Measurements from ENCODE around the gene SLC47A2. TPM values are rescaled to one million over a fixed set of nuclear protein-coding genes. Genes with fewer than 3 reads are reported as not detected.

The SLC47A2 gene
- total and polyA plus RNA-seq, 2 donors (not counting 1 experiment from before 2014, with no cell fraction given), result not detected

GRCh38 chr17:19656851-19657581 is 59.4 kb downstream of the SLC47A2 start:
- H3K9ac ChIP-seq (ENCODE audit: insufficient read depth, low read length), result no peak overlapping the region
- no peak overlapping the region for H2AFZ ChIP-seq (ENCODE audit: low read length)
- H3K4me2 ChIP-seq (ENCODE audit: extremely low read depth, insufficient read depth, low read length), result no peak overlapping the region
- H3K9me3 ChIP-seq (ENCODE audit: control insufficient read depth, insufficient read depth, low read depth, low read length), result no peaks in the 10 kb centered on the region
- DNase-seq (ENCODE audit: low read depth in 2 of 2), result no peak
- H3K27me3 ChIP-seq (ENCODE audit: control insufficient read depth, insufficient read depth, low read length), result no peaks in the 10 kb centered on the region
- no peak overlapping the region for H3K27ac ChIP-seq (ENCODE audit: insufficient read depth, low read length)
- H4K20me1 ChIP-seq (ENCODE audit: control insufficient read depth, extremely low read depth, insufficient read depth, low read length), result no peaks in the 10 kb centered on the region
- H3K4me3 ChIP-seq (replicated peaks in 1 of 4; ENCODE audit: control extremely low read depth in 1 of 4, insufficient read depth in 1 of 4, low read depth in 3 of 4, low read length in 4 of 4), result no peak overlapping the region
- no peaks in the 10 kb centered on the region for H3K36me3 ChIP-seq (ENCODE audit: control insufficient read depth, insufficient read depth, low read length)
- TF ChIP-seq, protein P1, sequence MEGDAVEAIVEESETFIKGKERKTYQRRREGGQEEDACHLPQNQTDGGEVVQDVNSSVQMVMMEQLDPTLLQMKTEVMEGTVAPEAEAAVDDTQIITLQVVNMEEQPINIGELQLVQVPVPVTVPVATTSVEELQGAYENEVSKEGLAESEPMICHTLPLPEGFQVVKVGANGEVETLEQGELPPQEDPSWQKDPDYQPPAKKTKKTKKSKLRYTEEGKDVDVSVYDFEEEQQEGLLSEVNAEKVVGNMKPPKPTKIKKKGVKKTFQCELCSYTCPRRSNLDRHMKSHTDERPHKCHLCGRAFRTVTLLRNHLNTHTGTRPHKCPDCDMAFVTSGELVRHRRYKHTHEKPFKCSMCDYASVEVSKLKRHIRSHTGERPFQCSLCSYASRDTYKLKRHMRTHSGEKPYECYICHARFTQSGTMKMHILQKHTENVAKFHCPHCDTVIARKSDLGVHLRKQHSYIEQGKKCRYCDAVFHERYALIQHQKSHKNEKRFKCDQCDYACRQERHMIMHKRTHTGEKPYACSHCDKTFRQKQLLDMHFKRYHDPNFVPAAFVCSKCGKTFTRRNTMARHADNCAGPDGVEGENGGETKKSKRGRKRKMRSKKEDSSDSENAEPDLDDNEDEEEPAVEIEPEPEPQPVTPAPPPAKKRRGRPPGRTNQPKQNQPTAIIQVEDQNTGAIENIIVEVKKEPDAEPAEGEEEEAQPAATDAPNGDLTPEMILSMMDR (conservative IDR thresholded peaks at IDR 0.05 in 1 of 2, IDR thresholded peaks at IDR 0.05 in 1 of 2; ENCODE audit: low read depth in 1 of 2, low read length in 2 of 2), result no peak
- TF ChIP-seq EZH2 (IDR thresholded peaks at IDR 0.05; ENCODE audit: low read length, missing control alignments), result no peak
- no peaks in the 10 kb centered on the region for H3K79me2 ChIP-seq (ENCODE audit: control insufficient read depth, insufficient read depth, low read length)
- H3K4me1 ChIP-seq (ENCODE audit: control insufficient read depth, extremely low read depth, insufficient read depth, low read length), result no peaks in the 10 kb centered on the region

DNA sequence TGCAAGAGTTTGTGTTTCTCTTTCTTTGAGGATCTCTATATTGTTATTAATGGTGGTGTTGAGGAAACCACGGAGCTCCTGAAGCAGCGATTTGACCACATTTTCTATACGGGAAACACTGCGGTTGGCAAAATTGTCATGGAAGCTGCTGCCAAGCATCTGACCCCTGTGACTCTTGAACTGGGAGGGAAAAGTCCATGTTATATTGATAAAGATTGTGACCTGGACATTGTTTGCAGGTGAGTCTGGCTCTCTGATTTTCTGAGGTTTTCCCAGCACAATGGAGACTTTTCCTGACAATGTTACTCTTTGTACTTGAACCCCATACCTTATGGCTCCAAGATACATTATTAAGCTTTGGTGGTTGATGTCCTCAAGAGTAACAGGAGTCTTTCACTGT is 60.0 kb downstream of the SLC47A2 start:
- H3K9me3 ChIP-seq (ENCODE audit: control insufficient read depth, insufficient read depth, low read depth, low read length), result no peaks in the 10 kb centered on the region
- H3K9ac ChIP-seq (ENCODE audit: insufficient read depth, low read length), result no peak overlapping the region
- no peaks in the 10 kb centered on the region for H3K36me3 ChIP-seq (ENCODE audit: control insufficient read depth, insufficient read depth, low read length)
- no peak overlapping the region for H3K4me2 ChIP-seq (ENCODE audit: extremely low read depth, insufficient read depth, low read length)
- no peak overlapping the region for H2AFZ ChIP-seq (ENCODE audit: low read length)
- TF ChIP-seq, protein P1 (conservative IDR thresholded peaks at IDR 0.05 in 1 of 2, IDR thresholded peaks at IDR 0.05 in 1 of 2; ENCODE audit: low read depth in 1 of 2, low read length in 2 of 2), result no peak
- no peak for TF ChIP-seq EZH2 (IDR thresholded peaks at IDR 0.05; ENCODE audit: low read length, missing control alignments)
- no peaks in the 10 kb centered on the region for H4K20me1 ChIP-seq (ENCODE audit: control insufficient read depth, extremely low read depth, insufficient read depth, low read length)
- DNase-seq (ENCODE audit: low read depth in 2 of 2), result no peak
- no peak overlapping the region for H3K27ac ChIP-seq (ENCODE audit: insufficient read depth, low read length)
- H3K4me1 ChIP-seq (ENCODE audit: control insufficient read depth, extremely low read depth, insufficient read depth, low read length), result no peaks in the 10 kb centered on the region
- no peaks in the 10 kb centered on the region for H3K79me2 ChIP-seq (ENCODE audit: control insufficient read depth, insufficient read depth, low read length)
- no peaks in the 10 kb centered on the region for H3K27me3 ChIP-seq (ENCODE audit: control insufficient read depth, insufficient read depth, low read length)
- no peak overlapping the region for H3K4me3 ChIP-seq (replicated peaks in 1 of 4; ENCODE audit: control extremely low read depth in 1 of 4, insufficient read depth in 1 of 4, low read depth in 3 of 4, low read length in 4 of 4)

- H3K4me2 ChIP-seq (ENCODE audit: extremely low read depth, insufficient read depth, low read length), result no peak overlapping the region
- H3K9me3 ChIP-seq (ENCODE audit: control insufficient read depth, insufficient read depth, low read depth, low read length), result no peaks in the 10 kb centered on the region
- no peak overlapping the region for H2AFZ ChIP-seq (ENCODE audit: low read length)
- H3K4me3 ChIP-seq (replicated peaks in 1 of 4; ENCODE audit: control extremely low read depth in 1 of 4, insufficient read depth in 1 of 4, low read depth in 3 of 4, low read length in 4 of 4), result no peak overlapping the region
- no peaks in the 10 kb centered on the region for H3K79me2 ChIP-seq (ENCODE audit: control insufficient read depth, insufficient read depth, low read length)
- H3K27ac ChIP-seq (ENCODE audit: insufficient read depth, low read length), result no peak overlapping the region
- no peak overlapping the region for H3K9ac ChIP-seq (ENCODE audit: insufficient read depth, low read length)
- no peak for DNase-seq (ENCODE audit: low read depth in 2 of 2)
- TF ChIP-seq, protein P1 (conservative IDR thresholded peaks at IDR 0.05 in 1 of 2, IDR thresholded peaks at IDR 0.05 in 1 of 2; ENCODE audit: low read depth in 1 of 2, low read length in 2 of 2), result no peak
- no peak for TF ChIP-seq EZH2 (IDR thresholded peaks at IDR 0.05; ENCODE audit: low read length, missing control alignments)
- no peaks in the 10 kb centered on the region for H3K36me3 ChIP-seq (ENCODE audit: control insufficient read depth, insufficient read depth, low read length)
- H3K27me3 ChIP-seq (ENCODE audit: control insufficient read depth, insufficient read depth, low read length), result no peaks in the 10 kb centered on the region
- H3K4me1 ChIP-seq (ENCODE audit: control insufficient read depth, extremely low read depth, insufficient read depth, low read length), result no peaks in the 10 kb centered on the region
- no peaks in the 10 kb centered on the region for H4K20me1 ChIP-seq (ENCODE audit: control insufficient read depth, extremely low read depth, insufficient read depth, low read length)
These were observed 61.5 kb downstream of the SLC47A2 start for GRCh38 chr17:19654896-19655295.
